Trophoblast cell (in vitro differentiated cells and primary cell): Measurements from ENCODE around the gene SCAPER.
"Not testable (repeated sequence)": the region's sequence is repeated elsewhere in the genome, so short reads cannot be mapped to it uniquely, and the experiment has no call there.

Experiments used
- DNase-seq, 2 donors: peaks; one replicate each; pipeline ENCODE4 v3.0.0-alpha.2; 2016
- H2AFZ ChIP-seq: 2 replicates; pipeline ENCODE4 v1.6.1; 2013; ENCODE audit warnings: low read length, moderate library complexity, mild to moderate bottlenecking; ENCODE audit not compliant: insufficient read depth, poor library complexity
- H2AK5ac ChIP-seq: 2 replicates; pipeline ENCODE4 v1.6.1; 2013; ENCODE audit warnings: mild to moderate bottlenecking, low read length
- H2BK120ac ChIP-seq: 2 replicates; pipeline ENCODE4 v1.6.1; 2013; ENCODE audit warnings: low read length, mild to moderate bottlenecking, moderate library complexity; ENCODE audit not compliant: insufficient read depth, poor library complexity
- H2BK12ac ChIP-seq: 2 replicates; pipeline ENCODE4 v1.6.1; 2013; ENCODE audit warnings: mild to moderate bottlenecking, low read length, moderate library complexity
- H2BK5ac ChIP-seq: 2 replicates; pipeline ENCODE4 v1.6.1; 2013; ENCODE audit warnings: low read length, low read depth, moderate library complexity, mild to moderate bottlenecking; ENCODE audit not compliant: poor library complexity
- H3K14ac ChIP-seq: 2 replicates; pipeline ENCODE4 v1.6.1; 2013; ENCODE audit warnings: mild to moderate bottlenecking, low read length
- H3K18ac ChIP-seq: 2 replicates; pipeline ENCODE4 v1.6.1; 2013; ENCODE audit warnings: mild to moderate bottlenecking, low read length
- H3K23ac ChIP-seq: 2 replicates; pipeline ENCODE4 v1.6.1; 2013; ENCODE audit warnings: low read length
- H3K27ac ChIP-seq: 2 replicates; pipeline ENCODE4 v1.5.1; 2013; ENCODE audit warnings: low read depth, mild to moderate bottlenecking, inconsistent platforms, low read length, moderate library complexity
- H3K27me3 ChIP-seq: 2 replicates; pipeline ENCODE4 v1.6.1; 2013; ENCODE audit warnings: inconsistent platforms, mild to moderate bottlenecking, low read length, moderate library complexity; ENCODE audit not compliant: insufficient read depth
- H3K36me3 ChIP-seq, 2 experiments: 1 replicate in 1 of 2; 2 replicates in 1 of 2; pipeline ENCODE4 v1.6.1; 2013; ENCODE audit warnings: low read length in 2 of 2, mild to moderate bottlenecking in 2 of 2, moderate library complexity in 1 of 2; ENCODE audit not compliant: insufficient read depth in 2 of 2, control insufficient read depth in 1 of 2
- H3K4ac ChIP-seq: 2 replicates; pipeline ENCODE4 v1.6.1; 2013; ENCODE audit warnings: low read depth, mild to moderate bottlenecking, low read length, moderate library complexity
- H3K4me1 ChIP-seq, 2 experiments: 1 replicate in 1 of 2; 2 replicates in 1 of 2; pipeline ENCODE4 v1.6.1; 2013; ENCODE audit warnings: low read length in 2 of 2, mild to moderate bottlenecking in 2 of 2, moderate library complexity in 1 of 2; ENCODE audit not compliant: insufficient read depth in 2 of 2, control insufficient read depth in 1 of 2
- H3K4me2 ChIP-seq: 2 replicates; pipeline ENCODE4 v1.6.1; 2013; ENCODE audit warnings: inconsistent platforms, mild to moderate bottlenecking, low read length, moderate library complexity
- H3K4me3 ChIP-seq: 2 replicates; pipeline ENCODE4 v1.5.1; 2013; ENCODE audit warnings: mild to moderate bottlenecking, low read depth, low read length, inconsistent platforms
- H3K79me1 ChIP-seq: one replicate; pipeline ENCODE4 v1.6.1; 2013; ENCODE audit warnings: low read length
- H3K79me2 ChIP-seq: 2 replicates; pipeline ENCODE4 v1.6.1; 2013; ENCODE audit warnings: low read length, mild to moderate bottlenecking; ENCODE audit not compliant: control insufficient read depth, insufficient read depth, poor library complexity
- H3K9ac ChIP-seq: 2 replicates; pipeline ENCODE4 v1.6.1; 2013; ENCODE audit warnings: mild to moderate bottlenecking, low read length
- H3K9me3 ChIP-seq: 2 replicates; pipeline ENCODE4 v1.6.1; 2013; ENCODE audit warnings: low read depth, mild to moderate bottlenecking, control low read depth, inconsistent platforms, low read length; ENCODE audit not compliant: insufficient read depth
- H4K12ac ChIP-seq: 2 replicates; pipeline ENCODE4 v1.6.1; 2013; ENCODE audit warnings: low read depth, mild to moderate bottlenecking, low read length, moderate library complexity
- H4K8ac ChIP-seq: 2 replicates; pipeline ENCODE4 v1.6.1; 2013; ENCODE audit warnings: low read depth, mild to moderate bottlenecking, low read length, moderate library complexity
- H4K91ac ChIP-seq: one replicate; pipeline ENCODE4 v1.6.1; 2013; ENCODE audit warnings: low read depth, mild to moderate bottlenecking, low read length, moderate library complexity
- WGBS: extraction: QIAGEN DNeasy Blood & Tissue Kit; methylation state at CpG from one replicate; pipeline ENCODE4 v1.1.7; 2013; ENCODE audit warnings: missing lambda C conversion rate; ENCODE audit not compliant: insufficient read length, insufficient coverage; ENCODE audit errors: extremely low coverage; 5-methylcytosine and 5-hydroxymethylcytosine counted together

Gene SCAPER

DNA sequence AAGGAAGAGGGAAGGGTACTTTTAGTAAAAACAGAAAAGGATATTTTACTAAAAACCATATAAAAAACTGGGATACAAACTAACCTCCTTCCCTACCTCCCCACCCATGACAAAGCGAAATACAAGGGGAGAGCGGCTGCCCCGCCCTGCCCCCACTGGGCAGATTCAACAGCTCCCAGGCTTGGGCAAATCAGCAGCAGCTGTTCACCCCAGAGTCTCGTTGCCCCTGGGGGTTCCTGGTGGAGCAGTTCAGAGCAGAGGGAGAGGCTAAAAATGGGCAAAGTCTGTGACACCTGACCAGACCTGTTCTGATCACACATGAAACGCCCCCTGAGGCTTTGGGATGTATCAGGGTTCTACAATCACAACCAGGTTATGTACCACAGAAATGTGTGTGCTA lies 591.4 kb downstream of the SCAPER start:
- peak overlapping the region; percentile 96 for H2BK12ac ChIP-seq
- WGBS = no CpG with 5 or more reads among the region's 5 CpGs

GRCh38 chr15:76313175-76313567 lies 592.0 kb downstream of the SCAPER start:
- H3K36me3 ChIP-seq, H3K9ac ChIP-seq, H3K4me3 ChIP-seq, H3K27me3 ChIP-seq, H2AK5ac ChIP-seq, H2AFZ ChIP-seq, H3K23ac ChIP-seq, H3K79me2 ChIP-seq, DNase-seq, H3K4me2 ChIP-seq, H3K18ac ChIP-seq, H3K9me3 ChIP-seq, H4K12ac ChIP-seq: not testable (repeated sequence)
- Histone ChIP-seq H4K8ac (peak overlapping the region; percentile 59), H3K27ac (peak overlapping the region; percentile 54), H3K79me1 (peaks cover 20% of the 10 kb centered on the region), H3K4me1 (peaks cover 9 to 19% of the 10 kb centered on the region in 2 experiments), H4K91ac (peak overlapping the region; percentile 80), H2BK12ac (peak overlapping the region; percentile 11), H3K4ac (peak overlapping the region; percentile 4), H2BK120ac (peak overlapping the region; percentile 77), H2BK5ac (peak overlapping the region; percentile 57), H3K14ac (peak overlapping the region; percentile 77)
- WGBS = no CpG with 5 or more reads among the region's 4 CpGs

More for the DNA sequence above, 591.4 kb downstream of the SCAPER start:
- Histone ChIP-seq H3K14ac (no peak overlapping the region), H2AK5ac (no peak overlapping the region), H3K9me3 (no peaks in the 10 kb centered on the region), H3K4me2 (no peak overlapping the region), H2BK120ac (peak overlapping the region; percentile 48), H3K27me3 (no peaks in the 10 kb centered on the region), H3K9ac (no peak overlapping the region), H4K12ac (no peak overlapping the region), H2AFZ (peak overlapping the region; percentile 48), H4K8ac (peak overlapping the region; percentile 23), H3K18ac (no peak overlapping the region), H3K27ac (no peak overlapping the region), H3K4ac (no peak overlapping the region), H3K4me3 (no peak overlapping the region), H3K79me1 (peaks cover 20% of the 10 kb centered on the region), H3K4me1 (peaks cover 9 to 19% of the 10 kb centered on the region in 2 experiments), H2BK5ac (no peak overlapping the region), H3K36me3 (no peaks in the 10 kb centered on the region), H3K79me2 (peaks cover 4% of the 10 kb centered on the region), H4K91ac (peak overlapping the region; percentile 80), H3K23ac (no peak overlapping the region)
- DNase-seq = peak; percentile 23 to 42

DNA sequence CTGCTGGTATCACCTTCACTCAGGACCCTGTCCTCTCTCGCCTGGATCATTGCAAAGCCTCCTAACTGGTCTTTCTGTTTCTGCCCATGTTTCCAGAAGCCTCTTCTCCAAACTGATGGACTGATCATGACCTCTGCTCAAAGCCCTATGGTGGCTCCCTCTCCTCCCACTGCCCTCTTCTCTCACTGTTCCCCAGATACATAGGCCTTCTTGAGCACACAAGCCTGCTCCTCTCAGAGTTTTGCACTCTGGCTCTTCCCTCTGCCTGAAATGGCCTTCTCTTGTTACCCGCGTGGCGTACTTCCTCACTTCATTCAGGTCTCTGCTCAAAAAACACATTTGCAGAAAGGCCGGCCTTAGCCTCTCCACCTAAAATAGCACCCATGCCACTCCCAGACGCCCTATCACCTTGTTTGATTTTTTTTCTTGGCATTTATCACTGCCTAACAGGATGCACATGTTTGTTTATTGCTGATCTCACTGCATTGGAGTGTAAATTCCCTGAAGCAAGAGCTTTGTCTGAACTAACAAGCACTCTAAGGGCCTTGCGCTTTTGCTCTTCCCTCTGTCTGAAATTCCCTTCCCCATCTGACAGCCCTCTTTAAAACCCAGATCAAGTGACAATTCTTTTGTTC lies 592.5 kb downstream of the SCAPER start:
- H3K4ac ChIP-seq = no peak overlapping the region
- H3K27ac ChIP-seq = peak overlapping the region; percentile 54
- no peak overlapping the region for H3K18ac ChIP-seq
- peak overlapping the region; percentile 47 for H2BK120ac ChIP-seq
- H3K4me2 ChIP-seq = no peak overlapping the region
- H3K4me1 ChIP-seq = peaks cover 9 to 19% of the 10 kb centered on the region in 2 experiments
- H3K4me3 ChIP-seq = no peak overlapping the region
- H3K9ac ChIP-seq = no peak overlapping the region
- peak overlapping the region; percentile 50 for H4K8ac ChIP-seq
- peak overlapping the region; percentile 6 for H2AK5ac ChIP-seq
- peaks cover 20% of the 10 kb centered on the region for H3K79me1 ChIP-seq
- peak overlapping the region; percentile 26 for H2AFZ ChIP-seq
- peak overlapping the region; percentile 66 for H2BK5ac ChIP-seq
- peak; percentile 64 to 79 for DNase-seq
- H3K36me3 ChIP-seq = no peaks in the 10 kb centered on the region
- H4K12ac ChIP-seq = no peak overlapping the region
- peaks cover 4% of the 10 kb centered on the region for H3K79me2 ChIP-seq
- WGBS = no CpG with 5 or more reads among the region's 7 CpGs
- H4K91ac ChIP-seq = peak overlapping the region; percentile 80
- no peaks in the 10 kb centered on the region for H3K27me3 ChIP-seq
- no peak overlapping the region for H3K23ac ChIP-seq
- H2BK12ac ChIP-seq = peak overlapping the region; percentile 12
- H3K9me3 ChIP-seq = no peaks in the 10 kb centered on the region
- peak overlapping the region; percentile 12 for H3K14ac ChIP-seq

DNA sequence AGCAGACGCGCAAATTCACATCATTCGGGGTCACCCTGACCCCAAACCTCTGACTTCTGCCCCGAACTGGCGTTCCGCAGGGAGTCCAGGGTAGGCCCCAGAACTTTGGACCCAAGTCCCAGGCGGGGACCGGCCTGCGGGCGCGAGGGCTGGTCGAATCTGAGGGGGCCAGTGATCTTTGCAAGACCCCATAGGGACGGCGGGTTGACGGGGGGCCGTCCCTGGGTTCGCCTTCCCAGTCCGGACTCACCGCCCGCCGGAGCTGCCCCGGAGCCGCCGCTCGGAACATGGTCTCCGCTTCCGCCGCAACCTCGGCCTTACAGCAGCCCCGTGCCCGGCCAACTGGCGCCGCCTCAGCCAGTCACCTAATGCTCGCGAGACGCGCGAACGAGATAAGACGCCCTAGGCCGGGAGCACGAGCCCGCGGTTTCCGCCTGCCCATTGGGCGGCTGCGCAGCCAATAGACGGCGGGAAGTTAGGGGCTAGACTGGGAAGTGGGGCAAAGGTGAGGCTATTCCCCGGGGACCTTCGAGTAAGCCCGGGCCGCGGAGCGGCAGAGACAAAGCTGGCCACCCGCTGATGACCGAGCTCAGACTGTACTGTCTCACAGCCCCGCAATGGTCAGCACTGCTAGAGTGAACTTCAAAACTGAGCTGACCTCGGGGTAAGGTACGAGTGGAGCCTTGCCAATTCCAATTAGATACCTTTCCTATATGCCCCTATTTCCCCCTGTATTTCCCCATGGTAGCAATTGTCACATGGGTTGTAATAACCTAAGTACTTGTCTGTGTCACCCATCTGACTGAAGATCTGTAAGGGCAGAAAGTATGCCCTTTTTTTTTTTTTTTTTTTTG lies 593.8 kb downstream of the SCAPER start, which contains the start of gene ETFA:
Gene ETFA, minus strand, starts transcription at position 370 of the 854 bp plus-strand sequence. Its CDS starts 81 bp downstream, at position 289.
- WGBS = no CpG with 5 or more reads among the region's 60 CpGs
- Histone ChIP-seq H3K4me1 (peaks cover 9 to 19% of the 10 kb centered on the region in 2 experiments), H3K18ac (peak within 1 kb of the TSS; percentile 76), H3K4me3 (peak within 1 kb of the TSS; percentile 82), H3K27ac (peak within 1 kb of the TSS; percentile 93), H3K4me2 (peak within 1 kb of the TSS; percentile 72), H3K14ac (peak within 1 kb of the TSS; percentile 79), H4K91ac (peak within 1 kb of the TSS; percentile 76), H4K12ac (peak within 1 kb of the TSS; percentile 76), H3K27me3 (no peaks in the 10 kb centered on the region), H2AK5ac (peak within 1 kb of the TSS; percentile 4), H4K8ac (peak within 1 kb of the TSS; percentile 91), H3K9me3 (no peaks in the 10 kb centered on the region), H3K9ac (peak within 1 kb of the TSS; percentile 87), H3K4ac (peak within 1 kb of the TSS; percentile 67), H3K23ac (no peak within 1 kb of the TSS), H2BK12ac (peak within 1 kb of the TSS; percentile 66), H2BK5ac (peak within 1 kb of the TSS; percentile 87), H3K79me2 (peaks cover 7% of the 10 kb centered on the region), H2AFZ (peak within 1 kb of the TSS; percentile 59), H3K36me3 (no peaks in the 10 kb centered on the region), H3K79me1 (peaks cover 20% of the 10 kb centered on the region), H2BK120ac (peak within 1 kb of the TSS; percentile 91)
- peak; percentile 98 to 99 for DNase-seq
